ENCODE measurements around the gene GYPC.

DNA sequence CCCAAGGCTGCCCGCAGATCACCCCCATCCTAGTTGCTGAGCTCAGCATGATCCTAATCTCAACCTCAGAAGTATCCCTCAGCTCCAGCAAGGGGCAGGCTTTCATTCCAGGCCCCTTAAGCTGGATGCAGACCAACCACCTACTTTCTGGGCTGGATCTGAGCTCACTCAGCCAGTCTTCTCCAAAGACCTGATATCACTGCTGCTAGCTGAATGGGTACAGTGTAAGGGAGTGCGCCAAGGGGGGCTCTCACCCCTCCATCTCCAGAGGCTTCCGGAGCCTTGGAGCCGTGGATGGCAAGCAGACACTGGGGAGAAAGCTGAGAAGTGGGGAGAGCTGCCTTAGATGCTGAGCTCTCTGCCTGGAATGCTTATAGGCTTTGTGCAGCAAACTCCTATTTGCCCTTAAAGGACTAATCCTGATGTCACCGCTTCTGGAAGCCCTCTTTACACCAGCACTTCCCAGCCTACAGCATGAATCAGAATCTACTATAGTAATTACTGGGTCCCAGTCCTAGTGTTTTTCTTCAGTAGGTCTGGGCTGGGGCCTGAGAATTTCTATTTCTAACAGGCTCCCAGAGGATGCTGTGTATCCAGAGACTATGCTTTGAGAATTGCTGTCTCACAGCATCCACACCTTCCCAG is 31.0 kb downstream of the GYPC start:
- TF ChIP-seq, protein P1, sequence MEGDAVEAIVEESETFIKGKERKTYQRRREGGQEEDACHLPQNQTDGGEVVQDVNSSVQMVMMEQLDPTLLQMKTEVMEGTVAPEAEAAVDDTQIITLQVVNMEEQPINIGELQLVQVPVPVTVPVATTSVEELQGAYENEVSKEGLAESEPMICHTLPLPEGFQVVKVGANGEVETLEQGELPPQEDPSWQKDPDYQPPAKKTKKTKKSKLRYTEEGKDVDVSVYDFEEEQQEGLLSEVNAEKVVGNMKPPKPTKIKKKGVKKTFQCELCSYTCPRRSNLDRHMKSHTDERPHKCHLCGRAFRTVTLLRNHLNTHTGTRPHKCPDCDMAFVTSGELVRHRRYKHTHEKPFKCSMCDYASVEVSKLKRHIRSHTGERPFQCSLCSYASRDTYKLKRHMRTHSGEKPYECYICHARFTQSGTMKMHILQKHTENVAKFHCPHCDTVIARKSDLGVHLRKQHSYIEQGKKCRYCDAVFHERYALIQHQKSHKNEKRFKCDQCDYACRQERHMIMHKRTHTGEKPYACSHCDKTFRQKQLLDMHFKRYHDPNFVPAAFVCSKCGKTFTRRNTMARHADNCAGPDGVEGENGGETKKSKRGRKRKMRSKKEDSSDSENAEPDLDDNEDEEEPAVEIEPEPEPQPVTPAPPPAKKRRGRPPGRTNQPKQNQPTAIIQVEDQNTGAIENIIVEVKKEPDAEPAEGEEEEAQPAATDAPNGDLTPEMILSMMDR (IDR thresholded peaks at IDR 0.05; ENCODE audit: low read length), result no peak
- TF ChIP-seq EZH2 (IDR thresholded peaks at IDR 0.05; ENCODE audit: borderline replicate concordance, low read length), result no peak
